ENCODE results near the gene PRKCB.
A peak's percentile ranks its signal among the peaks of the same experiment; 100 is the strongest.

DNA sequence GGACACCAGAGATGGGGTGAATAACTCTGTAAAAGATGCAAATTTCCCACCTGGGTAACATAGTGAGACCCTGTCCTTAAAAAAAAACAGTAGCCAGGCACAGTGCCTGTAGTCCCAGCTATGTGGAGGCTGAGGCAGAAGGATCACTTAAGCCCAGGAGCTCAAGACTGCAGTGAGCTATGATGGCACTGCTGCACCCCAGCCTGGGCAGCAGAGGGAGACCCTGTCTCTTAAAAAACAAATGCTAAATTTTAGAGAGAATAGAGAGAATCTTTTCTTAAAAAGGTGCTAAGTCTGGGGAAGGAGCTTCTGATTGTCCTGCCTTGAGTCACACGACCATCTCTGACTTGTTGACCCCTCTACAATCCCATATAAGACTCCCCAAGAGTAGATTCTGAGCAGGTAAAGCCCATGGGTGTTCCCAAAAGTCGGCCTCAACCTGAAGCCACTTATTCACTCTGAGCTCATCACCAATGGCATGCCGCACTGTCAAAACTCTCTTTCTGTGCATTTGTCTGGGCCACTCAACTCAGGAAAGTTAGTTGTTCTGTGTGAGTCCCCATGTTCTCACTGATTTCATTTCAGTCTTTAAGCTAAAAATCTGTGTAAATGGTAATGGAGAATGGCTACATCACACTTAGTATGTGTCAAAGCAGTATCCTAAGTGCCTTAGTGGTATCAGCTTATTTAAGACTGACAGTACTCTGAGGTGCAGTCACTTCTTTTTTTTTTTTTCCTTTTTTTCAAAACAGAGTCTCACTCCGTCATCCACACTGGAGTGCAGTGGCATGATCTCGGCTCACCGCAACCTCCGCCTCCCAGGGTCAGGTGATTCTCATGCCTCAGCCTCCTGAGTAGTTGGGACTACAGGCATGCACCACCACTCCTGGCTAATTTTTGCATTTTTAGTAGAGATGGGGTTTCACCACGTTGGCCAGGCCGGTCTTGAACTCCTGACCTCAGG lies 41.6 kb downstream of the PRKCB start:
- TF ChIP-seq, protein P1, sequence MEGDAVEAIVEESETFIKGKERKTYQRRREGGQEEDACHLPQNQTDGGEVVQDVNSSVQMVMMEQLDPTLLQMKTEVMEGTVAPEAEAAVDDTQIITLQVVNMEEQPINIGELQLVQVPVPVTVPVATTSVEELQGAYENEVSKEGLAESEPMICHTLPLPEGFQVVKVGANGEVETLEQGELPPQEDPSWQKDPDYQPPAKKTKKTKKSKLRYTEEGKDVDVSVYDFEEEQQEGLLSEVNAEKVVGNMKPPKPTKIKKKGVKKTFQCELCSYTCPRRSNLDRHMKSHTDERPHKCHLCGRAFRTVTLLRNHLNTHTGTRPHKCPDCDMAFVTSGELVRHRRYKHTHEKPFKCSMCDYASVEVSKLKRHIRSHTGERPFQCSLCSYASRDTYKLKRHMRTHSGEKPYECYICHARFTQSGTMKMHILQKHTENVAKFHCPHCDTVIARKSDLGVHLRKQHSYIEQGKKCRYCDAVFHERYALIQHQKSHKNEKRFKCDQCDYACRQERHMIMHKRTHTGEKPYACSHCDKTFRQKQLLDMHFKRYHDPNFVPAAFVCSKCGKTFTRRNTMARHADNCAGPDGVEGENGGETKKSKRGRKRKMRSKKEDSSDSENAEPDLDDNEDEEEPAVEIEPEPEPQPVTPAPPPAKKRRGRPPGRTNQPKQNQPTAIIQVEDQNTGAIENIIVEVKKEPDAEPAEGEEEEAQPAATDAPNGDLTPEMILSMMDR (conservative IDR thresholded peaks at IDR 0.05; ENCODE audit: low read length) = peak; percentile 77
- no peak for TF ChIP-seq EZH2phosphoT487 (IDR thresholded peaks at IDR 0.05; ENCODE audit: borderline replicate concordance)
